HG02588 (cell line): ENCODE data around the gene SLCO1C1.

Source experiments
- ATAC-seq: cut with Tn5 transposase; IDR thresholded peaks from one replicate; pipeline ENCODE4 v1.9.1; 2021; ENCODE audit warnings: mild to moderate bottlenecking, moderate library complexity; ENCODE audit not compliant: unreplicated experiment

SLCO1C1 gene

DNA sequence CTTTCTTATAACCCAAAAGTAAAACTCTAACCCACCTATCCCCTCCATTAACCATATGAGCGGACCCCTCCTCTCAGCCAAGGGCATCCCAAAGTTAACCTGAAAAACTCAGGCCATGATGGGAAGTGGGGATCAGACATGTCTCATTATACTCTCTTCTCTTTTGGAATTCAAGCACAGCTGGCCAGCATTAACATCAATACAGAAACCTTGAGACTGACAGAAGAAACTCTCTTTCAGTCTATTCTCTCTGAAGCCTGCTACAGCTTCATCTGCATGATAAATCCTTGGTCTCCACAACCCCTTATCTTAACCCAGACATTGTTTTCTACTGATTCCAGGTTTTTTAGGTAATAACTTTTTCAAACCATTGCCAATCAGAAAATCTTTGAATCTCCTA is 97.8 kb downstream of the SLCO1C1 start:
- ATAC-seq, result no peak

- no peak for ATAC-seq
Observed at GRCh38 chr12:20798554-20798953, 103.4 kb downstream of the SLCO1C1 start.

DNA sequence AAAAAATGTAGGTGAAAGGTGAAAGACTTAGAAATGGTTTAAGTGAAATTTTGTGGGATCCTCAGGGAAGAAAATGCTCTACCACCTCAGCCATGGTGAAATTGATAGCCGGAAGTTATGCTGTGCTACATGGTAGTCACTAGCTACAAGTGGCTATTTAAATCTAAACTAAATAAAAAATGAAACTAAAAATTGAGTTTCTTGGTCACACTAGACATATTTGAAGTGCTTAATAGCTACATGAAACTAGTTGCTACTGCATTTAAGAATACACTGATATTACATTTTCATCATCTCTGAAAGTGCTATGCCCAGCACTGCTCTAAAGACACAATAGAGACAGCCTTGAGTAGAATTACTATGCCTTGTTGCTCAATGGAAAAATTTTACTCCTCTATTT is 105.0 kb downstream of the SLCO1C1 start:
- ATAC-seq, result no peak

DNA sequence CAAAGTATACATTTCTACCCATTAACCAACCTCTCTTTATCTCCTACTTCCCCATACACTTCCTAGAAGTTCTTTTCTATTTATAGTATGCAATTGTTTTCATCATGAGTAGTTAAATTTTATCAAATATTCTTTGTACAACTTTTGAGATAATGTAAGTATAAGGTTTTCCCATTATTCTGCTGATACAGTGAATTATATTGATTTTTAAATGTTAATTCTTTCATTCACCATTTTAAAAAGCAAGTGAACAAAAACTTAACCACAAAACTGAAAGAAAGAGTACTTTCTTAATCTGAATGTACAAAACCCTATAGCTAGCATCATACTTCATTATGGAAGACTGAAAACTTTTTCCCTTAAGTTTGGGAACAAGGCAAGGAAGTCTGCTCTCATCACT is 105.9 kb downstream of the SLCO1C1 start:
- no peak for ATAC-seq
